ENCODE results near the gene TMEM72. TPM values are rescaled to one million over a fixed set of nuclear protein-coding genes. Genes with fewer than 3 reads are reported as not detected.
A peak's percentile ranks its signal among the peaks of the same experiment; 100 is the strongest.

The TMEM72 gene
- total RNA-seq, 4 donors from 2014 or later: 0.35 TPM; not detected in 3

- no peak for ATAC-seq
- Histone ChIP-seq H3K27me3 (no peaks in the 10 kb centered on the region), H3K36me3 (no peaks in the 10 kb centered on the region), H3K27ac (no peak overlapping the region), H3K4me3 (no peak overlapping the region), H3K4me1 (peaks cover 0 to 5% (median 0%) of the 10 kb centered on the region in 3 donors), H3K9me3 (no peaks in the 10 kb centered on the region)
- WGBS, 2 donors (ENCODE audit: low coverage in 1 of 2): 80 to 95% methylated on average over 2 to 4 of the region's 21 CpGs
- TF ChIP-seq EP300 (IDR thresholded peaks at IDR 0.05) (no peak), POLR2A (IDR thresholded peaks at IDR 0.05) (no peak), POLR2AphosphoS5 (IDR thresholded peaks at IDR 0.05) (no peak), CTCF (IDR thresholded peaks at IDR 0.05) (no peak)
Observed at GRCh38 chr10:44924261-44925040, 13.3 kb downstream of the TMEM72 start.

DNA sequence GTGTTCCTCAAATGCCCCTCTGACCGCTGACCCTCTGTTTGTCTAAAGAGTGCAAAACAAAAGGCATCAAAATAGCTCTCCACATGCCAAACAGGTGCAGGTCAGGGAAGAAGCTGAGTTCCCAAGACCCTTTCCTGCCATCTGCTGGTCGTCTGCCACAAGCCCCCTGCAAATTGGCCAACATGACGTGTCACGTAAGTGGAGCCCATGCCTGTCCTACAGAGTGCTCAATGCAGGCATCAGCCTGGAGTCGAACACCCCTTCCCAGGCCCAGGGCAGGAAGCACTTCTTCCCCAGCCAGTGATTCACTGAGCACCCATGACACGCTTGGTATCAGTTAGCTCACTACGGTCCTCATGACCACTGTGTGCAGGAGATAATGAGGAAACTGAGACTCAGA, 14.1 kb downstream of the TMEM72 start:
- Histone ChIP-seq H3K4me3 (no peak overlapping the region), H3K36me3 (no peaks in the 10 kb centered on the region), H3K4me1 (peaks cover 0 to 5% (median 0%) of the 10 kb centered on the region in 3 donors), H3K27me3 (no peaks in the 10 kb centered on the region), H3K9me3 (no peaks in the 10 kb centered on the region), H3K27ac (no peak overlapping the region)
- WGBS, 2 donors (ENCODE audit: low coverage in 1 of 2): 68 to 79% methylated on average over 3 to 6 of the region's 7 CpGs
- no peak for ATAC-seq
- TF ChIP-seq POLR2AphosphoS5 (IDR thresholded peaks at IDR 0.05) (no peak), CTCF (IDR thresholded peaks at IDR 0.05) (peak in 1 of 4 experiments; percentile 21)

- WGBS, 2 donors (ENCODE audit: low coverage in 1 of 2): 77 to 98% methylated on average over 3 to 5 of the region's 16 CpGs
- H3K36me3 ChIP-seq: no peaks in the 10 kb centered on the region
Observed at GRCh38 chr10:44925811-44926750, 14.9 kb downstream of the TMEM72 start.

GRCh38 chr10:44926751-44927351, 15.7 kb downstream of the TMEM72 start:
- H3K4me1 ChIP-seq: peaks cover 0 to 5% (median 0%) of the 10 kb centered on the region in 3 donors
- WGBS, 2 donors (ENCODE audit: low coverage in 1 of 2): 20 to 51% methylated on average over 1 to 3 of the region's 10 CpGs
- no peaks in the 10 kb centered on the region for H3K9me3 ChIP-seq
- H3K4me3 ChIP-seq: no peak overlapping the region
- TF ChIP-seq POLR2AphosphoS5 (IDR thresholded peaks at IDR 0.05): no peak
- ATAC-seq: peak; percentile 26
- H3K27ac ChIP-seq: no peak overlapping the region
- no peaks in the 10 kb centered on the region for H3K36me3 ChIP-seq
- no peaks in the 10 kb centered on the region for H3K27me3 ChIP-seq

More at GRCh38 chr10:44925811-44926750, 14.9 kb downstream of the TMEM72 start:
- TF ChIP-seq EP300 (IDR thresholded peaks at IDR 0.05): no peak
- Histone ChIP-seq H3K27ac (no peak overlapping the region), H3K27me3 (no peaks in the 10 kb centered on the region), H3K9me3 (no peaks in the 10 kb centered on the region), H3K4me3 (no peak overlapping the region), H3K4me1 (peaks cover 0 to 5% (median 0%) of the 10 kb centered on the region in 3 donors)
- ATAC-seq: no peak

- Histone ChIP-seq H3K4me3 (no peak overlapping the region), H3K9me3 (no peaks in the 10 kb centered on the region), H3K27ac (no peak overlapping the region), H3K27me3 (no peaks in the 10 kb centered on the region), H3K36me3 (no peaks in the 10 kb centered on the region), H3K4me1 (peaks cover 0 to 6% (median 1%) of the 10 kb centered on the region in 3 donors)
- TF ChIP-seq POLR2A (IDR thresholded peaks at IDR 0.05) (no peak), POLR2AphosphoS5 (IDR thresholded peaks at IDR 0.05) (no peak), EP300 (IDR thresholded peaks at IDR 0.05) (no peak), CTCF (IDR thresholded peaks at IDR 0.05) (no peak)
- WGBS, 2 donors (ENCODE audit: low coverage in 1 of 2): no CpG with 5 or more reads among the region's 2 CpGs
- ATAC-seq: peak; percentile 59
Observed at GRCh38 chr10:44927352-44927751, 16.2 kb downstream of the TMEM72 start.
